HCT116 (cell line): Measurements from ENCODE around the gene TWF2.

Experiments used
- CTCF ChIP-seq, 3 experiments: fragments of 200-600 bp in 1 of 3; sonication (generic) in 1 of 3; IDR thresholded peaks in 2 of 3; conservative IDR thresholded peaks in 1 of 3; 2 replicates each; pipeline ENCODE4 v1.5.1; 2012 to 2017; ENCODE audit warnings: low read depth in 2 of 3, low read length in 2 of 3, antibody characterized with exemption in 1 of 3, borderline replicate concordance in 1 of 3, control low read depth in 1 of 3, mild to moderate bottlenecking in 1 of 3, mixed read lengths in 1 of 3, mixed run types in 1 of 3, moderate library complexity in 1 of 3; ENCODE audit not compliant: insufficient read depth in 1 of 3
- ELF1 ChIP-seq: IDR thresholded peaks from 2 replicates; pipeline ENCODE4 v1.6.1; 2012; ENCODE audit warnings: low read depth, borderline replicate concordance
- EZH2 ChIP-seq: fragments of 200-600 bp; sonication (generic); IDR thresholded peaks from 2 replicates; pipeline ENCODE4 v1.6.1; 2017; ENCODE audit warnings: antibody characterized with exemption, mixed run types
- EZH2phosphoT487 ChIP-seq: fragments of 200-600 bp; IDR thresholded peaks from 2 replicates; pipeline ENCODE4 v1.6.1; 2018; ENCODE audit warnings: antibody characterized with exemption, borderline replicate concordance
- POLR2A ChIP-seq: IDR thresholded peaks from 2 replicates; pipeline ENCODE4 v1.7.0; 2011; ENCODE audit warnings: borderline replicate concordance; ENCODE audit not compliant: insufficient read depth, insufficient read length; ENCODE audit errors: extremely low read depth
- POLR2AphosphoS5 ChIP-seq: IDR thresholded peaks from 2 replicates; pipeline ENCODE4 v1.6.1; 2011; ENCODE audit warnings: mild to moderate bottlenecking, low read depth, low read length, moderate library complexity
- RAD21 ChIP-seq: IDR thresholded peaks from 2 replicates; pipeline ENCODE4 v1.6.1; 2012; ENCODE audit warnings: low read depth, mild to moderate bottlenecking
- REST ChIP-seq: IDR thresholded peaks from 2 replicates; pipeline ENCODE4 v1.6.1; 2012; ENCODE audit warnings: low read depth
- SIN3A ChIP-seq: IDR thresholded peaks from 2 replicates; pipeline ENCODE4 v1.6.1; 2012; ENCODE audit warnings: low read depth
- YY1 ChIP-seq: IDR thresholded peaks from 2 replicates; pipeline ENCODE4 v1.6.1; 2011; ENCODE audit warnings: low read length, low read depth, moderate library complexity, mild to moderate bottlenecking; ENCODE audit not compliant: insufficient replicate concordance; ENCODE audit errors: extremely low read depth
- ZBTB33 ChIP-seq: IDR thresholded peaks from 2 replicates; pipeline ENCODE4 v1.6.1; 2011; ENCODE audit warnings: mild to moderate bottlenecking, low read length, moderate library complexity; ENCODE audit not compliant: insufficient replicate concordance; ENCODE audit errors: extremely low read depth
- ZFX ChIP-seq: fragments of 450-650 bp; IDR thresholded peaks from 2 replicates; pipeline ENCODE4 v1.6.1; 2017
- ZNF274 ChIP-seq: fragments of 200-500 bp; sonication (Bioruptor generic); IDR thresholded peaks from 2 replicates; pipeline ENCODE4 v1.6.1; 2014; ENCODE audit warnings: mild to moderate bottlenecking, low read depth, low read length, inconsistent platforms

GRCh38 chr3:52250122-52250521 is 11.2 kb upstream of the TWF2 start:
- no peak for TF ChIP-seq CTCF (IDR thresholded peaks at IDR 0.05 in 2 of 3, conservative IDR thresholded peaks at IDR 0.05 in 1 of 3; ENCODE audit: borderline replicate concordance in 1 of 3, insufficient read depth in 1 of 3, low read depth in 2 of 3, low read length in 2 of 3)
- TF ChIP-seq EZH2phosphoT487: no peak
- no peak for TF ChIP-seq POLR2A
- TF ChIP-seq EZH2: no peak
- TF ChIP-seq POLR2AphosphoS5: no peak
- no peak for TF ChIP-seq ELF1
- TF ChIP-seq REST: no peak
- no peak for TF ChIP-seq RAD21
- no peak for TF ChIP-seq ZNF274
- no peak for TF ChIP-seq ZBTB33
- TF ChIP-seq SIN3A: no peak
- TF ChIP-seq YY1: no peak
- TF ChIP-seq ZFX: no peak
